Naive thymus-derived CD8-positive, alpha-beta T cell (primary cell): ENCODE measurements around the gene MTX1. TPM values are rescaled to one million over a fixed set of nuclear protein-coding genes. Genes with fewer than 3 reads are reported as not detected.
"Not testable (repeated sequence)": the region's sequence is repeated elsewhere in the genome, so short reads cannot be mapped to it uniquely, and the experiment has no call there.

Experiments
- ATAC-seq, 2 donors: fragments of 150-1000 bp; cut with Tn5 transposase in 1 of 2; sonication (Bioruptor Pico), chemical (Tn5 transposase) in 1 of 2; 1 replicate in 1 of 2; 2 replicates in 1 of 2; pipeline ENCODE4 v1.10.0; 2021; ENCODE audit warnings: mild to moderate bottlenecking in 2 of 2, moderate library complexity in 2 of 2
- POLR2A ChIA-PET: fragments of 350-600 bp; sonication (Branson Sonifier 250); formaldehyde crosslinking; loops from one replicate; lab custom pipeline; 2021; ENCODE audit warnings: antibody characterized with exemption; lab: Charles Lee
- DNase-seq, 10 donors: peaks; one replicate each; pipeline versions ENCODE4 v3.0.0 to v3.0.0-alpha.2; 2020 to 2022
- H3K27ac Mint-ChIP-seq, 10 donors: one replicate each; pipeline ENCODE4 v1.8.0; 2020 to 2022; ENCODE audit warnings: mild to moderate bottlenecking in 10 of 10, mixed read lengths in 10 of 10, moderate library complexity in 4 of 10, inconsistent platforms in 1 of 10
- H3K27me3 Mint-ChIP-seq, 5 donors: one replicate each; pipeline ENCODE4 v1.8.0; 2021 to 2022; ENCODE audit warnings: mixed read lengths in 5 of 5
- H3K36me3 Mint-ChIP-seq, 3 donors: one replicate each; pipeline ENCODE4 v1.8.0; 2020 to 2022; ENCODE audit warnings: mixed read lengths in 3 of 3, mild to moderate bottlenecking in 2 of 3, inconsistent platforms in 1 of 3
- H3K4me1 Mint-ChIP-seq, 4 donors: one replicate each; pipeline ENCODE4 v1.8.0; 2021 to 2022; ENCODE audit warnings: mixed read lengths in 4 of 4
- H3K4me3 Mint-ChIP-seq, 10 donors: one replicate each; pipeline ENCODE4 v1.8.0; 2020 to 2022; ENCODE audit warnings: mild to moderate bottlenecking in 10 of 10, mixed read lengths in 10 of 10, moderate library complexity in 6 of 10, inconsistent platforms in 1 of 10
- H3K9me3 Mint-ChIP-seq, 9 donors: one replicate each; pipeline ENCODE4 v1.8.0; 2020 to 2022; ENCODE audit warnings: mixed read lengths in 9 of 9, mild to moderate bottlenecking in 3 of 9, inconsistent platforms in 1 of 9, moderate library complexity in 1 of 9
- polyA plus RNA-seq, 3 donors: library from polyadenylated mRNA; unstranded; fragments of 300-500 nt; fragmentation: Illumina TruSeq; gene quantifications; one replicate each; pipeline ENCODE4 v1.2.3, GENCODE V29; 2021
- total RNA-seq, 8 experiments: library from RNA in 2 of 8; stranded (reverse) in 2 of 8; gene quantifications; one replicate each; pipeline ENCODE4 v1.2.3 and lab custom pipeline; 2021 to 2026

Gene MTX1
- total and polyA plus RNA-seq, 5 experiments from 2014 or later: 26.9 to 50.7 (median 45.8) TPM

GRCh38 chr1:155202731-155203515, 5.6 kb upstream of the MTX1 start:
- peak overlapping the region in 4 of 10 donors; percentile 43 to 80 (median 74) for H3K27ac Mint-ChIP-seq
- H3K27me3 Mint-ChIP-seq: no peaks in the 10 kb centered on the region
- DNase-seq (peak in 1 of 10 donors; percentile 27), ATAC-seq (no peak)
- no peak overlapping the region for H3K4me3 Mint-ChIP-seq
- peaks cover 10 to 15% (median 11%) of the 10 kb centered on the region in 4 donors for H3K4me1 Mint-ChIP-seq
- no peaks in the 10 kb centered on the region for H3K36me3 Mint-ChIP-seq
- H3K9me3 Mint-ChIP-seq: no peaks in the 10 kb centered on the region
- POLR2A ChIA-PET: interaction anchor here (0.7 to 2.7 kb wide), 3 partner anchors 9 to 24 kb away, joined by 3 to 12 read pairs (median 3); no protein-coding TSS in a partner anchor

GRCh38 chr1:155205035-155205434, 3.5 kb upstream of the MTX1 start:
- Mint-ChIP-seq H3K4me3 (no peak overlapping the region), H3K27me3 (no peaks in the 10 kb centered on the region), H3K4me1 (peaks cover 20 to 30% (median 23%) of the 10 kb centered on the region in 4 donors), H3K27ac (no peak overlapping the region), H3K9me3 (no peaks in the 10 kb centered on the region), H3K36me3 (no peaks in the 10 kb centered on the region)
- POLR2A ChIA-PET: interaction anchor here (2.7 kb wide), 1 partner anchor 11 kb away, joined by 12 read pairs; no protein-coding TSS in a partner anchor
- ATAC-seq (no peak), DNase-seq (no peak)

GRCh38 chr1:155205969-155206593, 2.4 kb upstream of the MTX1 start:
- peaks cover 21 to 33% (median 30%) of the 10 kb centered on the region in 4 donors for H3K4me1 Mint-ChIP-seq
- no peak for DNase-seq
- POLR2A ChIA-PET: interaction anchor here (1.2 to 4.3 kb wide), 3 partner anchors 12 to 38 kb away, joined by 9 to 25 read pairs (median 12); no protein-coding TSS in a partner anchor
- peaks cover 0 to 4% (median 0%) of the 10 kb centered on the region in 3 donors for H3K36me3 Mint-ChIP-seq
- H3K9me3 Mint-ChIP-seq: no peaks in the 10 kb centered on the region
- no peaks in the 10 kb centered on the region for H3K27me3 Mint-ChIP-seq
- peak overlapping the region in 1 of 10 donors; percentile 11 for H3K4me3 Mint-ChIP-seq
- no peak for ATAC-seq
- peak overlapping the region in 3 of 10 donors; percentile 52 to 89 (median 80) for H3K27ac Mint-ChIP-seq

GRCh38 chr1:155206891-155207805, 1.3 kb upstream of the MTX1 start:
- ATAC-seq (peak; percentile 41 to 46), DNase-seq (peak; percentile 81 to 95 (median 88))
- Mint-ChIP-seq H3K9me3 (no peaks in the 10 kb centered on the region), H3K4me3 (peak overlapping the region; percentile 42 to 93 (median 68)), H3K27me3 (no peaks in the 10 kb centered on the region), H3K36me3 (peaks cover 0 to 6% (median 0%) of the 10 kb centered on the region in 3 donors), H3K27ac (peak overlapping the region; percentile 78 to 99 (median 98)), H3K4me1 (peaks cover 22 to 33% (median 30%) of the 10 kb centered on the region in 4 donors)
- POLR2A ChIA-PET: interaction anchor here (0.6 to 4.3 kb wide), 12 partner anchors 11 to 853 kb away, joined by 3 to 65 read pairs (median 6); partner anchors contain the start of genes KRTCAP2 and TRIM46

- POLR2A ChIA-PET: interaction anchor here (0.6 to 4.3 kb wide), 13 partner anchors 10 to 852 kb away, joined by 3 to 65 read pairs (median 6); partner anchors contain the start of genes CLK2, KRTCAP2 and TRIM46
- Mint-ChIP-seq H3K4me3 (peak within 1 kb of the TSS; percentile 83 to 95 (median 87)), H3K9me3 (no peaks in the 10 kb centered on the region), H3K36me3 (peaks cover 0 to 6% (median 0%) of the 10 kb centered on the region in 3 donors), H3K27ac (peak within 1 kb of the TSS; percentile 82 to 99 (median 98)), H3K27me3 (no peaks in the 10 kb centered on the region), H3K4me1 (peaks cover 22 to 33% (median 30%) of the 10 kb centered on the region in 4 donors)
- ATAC-seq (peak in 1 of 2 donors; percentile 4), DNase-seq (peak in 3 of 10 donors; percentile 10 to 15 (median 14))
Observed at GRCh38 chr1:155207806-155208540, 522 bp upstream of the MTX1 start, which contains the start of gene THBS3. TSS of gene THBS3 (minus strand) at chr1:155207897. CDS start at chr1:155207876, 21 bp downstream.

- DNase-seq (no peak), ATAC-seq (no peak)
- Mint-ChIP-seq H3K9me3 (no peaks in the 10 kb centered on the region), H3K36me3 (peaks cover 0 to 6% (median 0%) of the 10 kb centered on the region in 3 donors), H3K27ac (peak overlapping the region; percentile 86 to 99 (median 98)), H3K4me3 (peak overlapping the region; percentile 83 to 95 (median 88)), H3K4me1 (peaks cover 22 to 33% (median 30%) of the 10 kb centered on the region in 4 donors), H3K27me3 (no peaks in the 10 kb centered on the region)
- POLR2A ChIA-PET: interaction anchor here (0.8 to 4.3 kb wide), 11 partner anchors 10 to 118 kb away, joined by 3 to 65 read pairs (median 8); partner anchors contain the start of genes CLK2, KRTCAP2 and TRIM46
Observed at GRCh38 chr1:155209312-155209721, 822 bp downstream of the MTX1 start.

GRCh38 chr1:155210314-155211104, 2.0 kb downstream of the MTX1 start:
- Mint-ChIP-seq H3K27ac (peak overlapping the region in 8 of 10 donors; percentile 14 to 86 (median 56)), H3K36me3 (peaks cover 0 to 6% (median 0%) of the 10 kb centered on the region in 3 donors), H3K4me3 (peak overlapping the region in 9 of 10 donors; percentile 6 to 93 (median 38)), H3K9me3 (no peaks in the 10 kb centered on the region), H3K27me3 (no peaks in the 10 kb centered on the region), H3K4me1 (peaks cover 25 to 39% (median 31%) of the 10 kb centered on the region in 4 donors)
- ATAC-seq: no peak
- no peak for DNase-seq
- POLR2A ChIA-PET: interaction anchor here (4.0 kb wide), 1 partner anchor 36 kb away, joined by 42 read pairs; the partner anchor contains the start of genes KRTCAP2 and TRIM46

GRCh38 chr1:155211381-155212050, 3.0 kb downstream of the MTX1 start:
- POLR2A ChIA-PET, H3K36me3 Mint-ChIP-seq, DNase-seq, ATAC-seq, H3K9me3 Mint-ChIP-seq, H3K27me3 Mint-ChIP-seq: not testable (repeated sequence)
- H3K27ac Mint-ChIP-seq: peak overlapping the region in 1 of 10 donors; percentile 24
- peaks cover 25 to 39% (median 31%) of the 10 kb centered on the region in 4 donors for H3K4me1 Mint-ChIP-seq
- H3K4me3 Mint-ChIP-seq: peak overlapping the region in 1 of 10 donors; percentile 2

GRCh38 chr1:155212051-155212440, 3.6 kb downstream of the MTX1 start:
- H3K9me3 Mint-ChIP-seq, DNase-seq, POLR2A ChIA-PET, H3K36me3 Mint-ChIP-seq, ATAC-seq, H3K4me3 Mint-ChIP-seq, H3K27me3 Mint-ChIP-seq: not testable (repeated sequence)
- Mint-ChIP-seq H3K27ac (peak overlapping the region in 1 of 10 donors; percentile 29), H3K4me1 (peaks cover 21 to 35% (median 26%) of the 10 kb centered on the region in 4 donors)

GRCh38 chr1:155214702-155215101, 6.2 kb downstream of the MTX1 start:
- H3K36me3 Mint-ChIP-seq, H3K27me3 Mint-ChIP-seq, POLR2A ChIA-PET, ATAC-seq, DNase-seq, H3K4me3 Mint-ChIP-seq, H3K9me3 Mint-ChIP-seq: not testable (repeated sequence)
- H3K27ac Mint-ChIP-seq: peak overlapping the region in 4 of 10 donors; percentile 22 to 82 (median 51)
- H3K4me1 Mint-ChIP-seq: peaks cover 7 to 31% (median 16%) of the 10 kb centered on the region in 4 donors
